Activated B cell treated with CpG ODN at 0.5 μM for 24 hours (primary cell): ENCODE data around the gene HSDL2. TPM values are rescaled to one million over a fixed set of nuclear protein-coding genes. Genes with fewer than 3 reads are reported as not detected.
"Not testable (repeated sequence)": the region's sequence is repeated elsewhere in the genome, so short reads cannot be mapped to it uniquely, and the experiment has no call there.

Experiments
- ATAC-seq: fragments of 200-7000 bp; cut with Tn5 transposase; one replicate; pipeline ENCODE4 v1.10.0; 2021; ENCODE audit warnings: low read depth, mild to moderate bottlenecking, moderate library complexity
- CTCF ChIA-PET: fragments of 350-600 bp; sonication (Branson Sonifier 250); formaldehyde crosslinking; loops from one replicate; lab custom pipeline; 2021; ENCODE audit warnings: antibody characterized with exemption; lab: Charles Lee
- POLR2A ChIA-PET: fragments of 350-600 bp; sonication (Branson Sonifier 250); formaldehyde crosslinking; loops from one replicate; lab custom pipeline; 2021; ENCODE audit warnings: antibody characterized with exemption; lab: Charles Lee
- DNase-seq: peaks from one replicate; pipeline ENCODE4 v3.0.0; 2022
- H3K27ac Mint-ChIP-seq: one replicate; pipeline ENCODE4 v1.8.0; 2020; ENCODE audit warnings: mixed read lengths
- H3K27me3 Mint-ChIP-seq: one replicate; pipeline ENCODE4 v1.8.0; 2021; ENCODE audit warnings: mixed read lengths
- H3K36me3 Mint-ChIP-seq: one replicate; pipeline ENCODE4 v1.8.0; 2021; ENCODE audit warnings: low read depth, mixed read lengths
- H3K4me1 Mint-ChIP-seq: one replicate; pipeline ENCODE4 v1.8.0; 2021; ENCODE audit warnings: mixed read lengths
- H3K4me3 Mint-ChIP-seq: one replicate; pipeline ENCODE4 v1.8.0; 2020; ENCODE audit warnings: mild to moderate bottlenecking, mixed read lengths
- H3K9me3 Mint-ChIP-seq: one replicate; pipeline ENCODE4 v1.8.0; 2020; ENCODE audit warnings: mixed read lengths
- intact Hi-C: fragments of 100-400 bp; cut with micrococcal nuclease; formaldehyde crosslinking; loops from one replicate; pipeline ENCODE4 v1.15.1; 2024
- total RNA-seq: library from RNA; stranded (reverse); gene quantifications from 2 replicates; pipeline ENCODE4 v1.2.3, GENCODE V29; 2022
- TF ChIP-seq, protein P1 (sequence below): fragments of 200-600 bp; IDR thresholded peaks from one replicate; pipeline ENCODE4 v1.8.0; 2022; ENCODE audit warnings: antibody characterized with exemption, mild to moderate bottlenecking

Gene HSDL2
- total RNA-seq, 1 donor from 2014 or later = 11.3 TPM

DNA sequence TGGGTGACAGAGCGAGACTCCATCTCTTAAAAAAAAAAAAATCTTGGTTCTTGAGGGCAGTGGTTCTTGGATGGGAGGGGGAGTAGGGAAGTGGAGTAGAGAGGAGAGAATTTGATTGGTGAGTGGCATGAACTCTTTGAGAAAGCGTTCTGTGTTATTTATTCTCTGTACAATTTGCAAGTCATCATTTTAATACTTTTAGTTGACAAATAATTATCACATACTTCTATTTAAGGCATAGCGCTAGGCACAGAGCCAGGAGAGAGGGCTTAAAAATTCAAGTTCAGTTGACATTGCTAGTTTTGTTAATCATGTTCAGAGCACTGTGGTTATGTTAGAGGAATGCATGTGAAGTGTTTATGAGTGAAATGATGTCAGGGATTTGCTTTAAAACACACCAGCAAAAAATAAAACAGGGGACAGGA lies 24.6 kb downstream of the HSDL2 start:
- POLR2A ChIA-PET = no interaction called here
- no peaks in the 10 kb centered on the region for H3K27me3 Mint-ChIP-seq
- no peak overlapping the region for H3K27ac Mint-ChIP-seq
- no peak overlapping the region for H3K4me3 Mint-ChIP-seq
- CTCF ChIA-PET = no interaction called here
- TF ChIP-seq, protein P1, sequence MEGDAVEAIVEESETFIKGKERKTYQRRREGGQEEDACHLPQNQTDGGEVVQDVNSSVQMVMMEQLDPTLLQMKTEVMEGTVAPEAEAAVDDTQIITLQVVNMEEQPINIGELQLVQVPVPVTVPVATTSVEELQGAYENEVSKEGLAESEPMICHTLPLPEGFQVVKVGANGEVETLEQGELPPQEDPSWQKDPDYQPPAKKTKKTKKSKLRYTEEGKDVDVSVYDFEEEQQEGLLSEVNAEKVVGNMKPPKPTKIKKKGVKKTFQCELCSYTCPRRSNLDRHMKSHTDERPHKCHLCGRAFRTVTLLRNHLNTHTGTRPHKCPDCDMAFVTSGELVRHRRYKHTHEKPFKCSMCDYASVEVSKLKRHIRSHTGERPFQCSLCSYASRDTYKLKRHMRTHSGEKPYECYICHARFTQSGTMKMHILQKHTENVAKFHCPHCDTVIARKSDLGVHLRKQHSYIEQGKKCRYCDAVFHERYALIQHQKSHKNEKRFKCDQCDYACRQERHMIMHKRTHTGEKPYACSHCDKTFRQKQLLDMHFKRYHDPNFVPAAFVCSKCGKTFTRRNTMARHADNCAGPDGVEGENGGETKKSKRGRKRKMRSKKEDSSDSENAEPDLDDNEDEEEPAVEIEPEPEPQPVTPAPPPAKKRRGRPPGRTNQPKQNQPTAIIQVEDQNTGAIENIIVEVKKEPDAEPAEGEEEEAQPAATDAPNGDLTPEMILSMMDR = no peak
- DNase-seq = no peak
- no peaks in the 10 kb centered on the region for H3K9me3 Mint-ChIP-seq
- intact Hi-C loops = no loop called here
- no peak for ATAC-seq
- peaks cover 34% of the 10 kb centered on the region for H3K36me3 Mint-ChIP-seq
- no peaks in the 10 kb centered on the region for H3K4me1 Mint-ChIP-seq

DNA sequence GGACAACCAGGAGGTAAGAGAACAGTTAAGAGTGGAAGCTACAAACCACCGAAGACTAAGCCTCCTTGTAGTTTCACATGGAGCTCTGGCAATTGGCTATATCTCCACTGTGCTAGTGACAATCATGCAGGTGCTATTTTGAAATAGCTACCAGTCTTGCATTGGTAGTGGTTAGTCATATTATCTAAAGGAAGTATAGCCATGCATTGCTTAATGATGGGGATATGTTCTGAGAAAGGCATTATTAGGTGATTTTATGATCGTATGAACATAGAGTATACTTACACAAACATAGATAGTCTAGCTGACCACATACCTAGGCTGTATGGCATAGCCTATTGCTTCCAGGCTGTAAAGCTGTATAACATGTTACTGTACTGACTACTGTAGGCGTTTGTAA lies 28.4 kb downstream of the HSDL2 start:
- no peaks in the 10 kb centered on the region for H3K9me3 Mint-ChIP-seq
- H3K4me3 Mint-ChIP-seq = no peak overlapping the region
- ATAC-seq = no peak
- POLR2A ChIA-PET = interaction anchor here (0.6 kb wide), 1 partner anchor 9 kb away, joined by 7 read pairs; no protein-coding TSS in a partner anchor
- H3K36me3 Mint-ChIP-seq = peaks cover 46% of the 10 kb centered on the region
- intact Hi-C loops = no loop called here
- no peak for DNase-seq
- no peaks in the 10 kb centered on the region for H3K4me1 Mint-ChIP-seq
- H3K27me3 Mint-ChIP-seq = no peaks in the 10 kb centered on the region
- TF ChIP-seq, protein P1 = no peak
- no peak overlapping the region for H3K27ac Mint-ChIP-seq
- CTCF ChIA-PET = no interaction called here

DNA sequence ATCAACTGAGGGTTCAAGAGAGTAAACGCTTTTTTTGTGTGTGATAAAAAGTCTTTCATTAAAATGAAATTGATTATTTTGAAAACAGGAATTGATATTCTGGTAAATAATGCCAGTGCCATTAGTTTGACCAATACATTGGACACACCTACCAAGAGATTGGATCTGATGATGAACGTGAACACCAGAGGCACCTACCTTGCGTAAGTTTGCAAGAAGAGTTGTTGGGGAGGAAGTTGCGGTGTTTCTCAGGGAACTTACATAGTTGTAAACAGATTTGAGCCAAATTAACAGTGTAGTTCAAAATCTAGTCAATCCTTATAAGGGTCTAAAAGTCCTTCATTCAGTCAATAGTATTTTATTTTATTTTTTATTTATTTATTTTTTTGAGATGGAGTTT lies 28.9 kb downstream of the HSDL2 start:
- no peak overlapping the region for H3K4me3 Mint-ChIP-seq
- peaks cover 46% of the 10 kb centered on the region for H3K36me3 Mint-ChIP-seq

DNA sequence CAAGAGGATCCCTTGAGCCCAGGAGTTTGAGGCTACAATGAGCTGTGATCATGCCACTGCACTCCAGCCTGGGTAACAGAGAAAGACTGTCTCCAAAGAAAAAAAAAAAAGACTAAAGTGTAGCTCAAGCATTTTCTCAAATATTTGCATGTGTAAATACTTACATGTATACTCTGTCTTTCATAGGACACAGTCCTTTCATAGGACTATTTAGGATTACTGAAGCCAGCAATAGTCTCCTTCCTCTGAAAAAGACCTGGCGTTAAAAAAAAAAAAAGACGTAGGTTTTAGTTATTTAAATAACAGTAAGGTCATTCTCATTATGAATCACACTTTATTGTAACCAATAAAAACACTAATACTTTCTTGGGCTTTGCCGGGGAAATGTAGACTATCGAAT lies 29.9 kb downstream of the HSDL2 start:
- POLR2A ChIA-PET = no interaction called here
- CTCF ChIA-PET = no interaction called here
- intact Hi-C loops = no loop called here
- Mint-ChIP-seq H3K36me3 (peaks cover 44% of the 10 kb centered on the region), H3K4me1 (no peaks in the 10 kb centered on the region), H3K9me3 (no peaks in the 10 kb centered on the region), H3K27me3 (no peaks in the 10 kb centered on the region), H3K27ac (no peak overlapping the region), H3K4me3 (no peak overlapping the region)
- ATAC-seq = no peak
- TF ChIP-seq, protein P1 = no peak
- no peak for DNase-seq

More for the DNA sequence above, 28.9 kb downstream of the HSDL2 start:
- TF ChIP-seq, protein P1 = no peak
- Mint-ChIP-seq H3K27ac (no peak overlapping the region), H3K9me3 (no peaks in the 10 kb centered on the region), H3K4me1 (no peaks in the 10 kb centered on the region), H3K27me3 (no peaks in the 10 kb centered on the region)
- ChIA-PET CTCF (no interaction called here), POLR2A (interaction anchor here (0.5 kb wide), 1 partner anchor 382 kb away, joined by 3 read pairs; no protein-coding TSS in a partner anchor)
- ATAC-seq (no peak), DNase-seq (no peak)
- intact Hi-C loops = no loop called here

DNA sequence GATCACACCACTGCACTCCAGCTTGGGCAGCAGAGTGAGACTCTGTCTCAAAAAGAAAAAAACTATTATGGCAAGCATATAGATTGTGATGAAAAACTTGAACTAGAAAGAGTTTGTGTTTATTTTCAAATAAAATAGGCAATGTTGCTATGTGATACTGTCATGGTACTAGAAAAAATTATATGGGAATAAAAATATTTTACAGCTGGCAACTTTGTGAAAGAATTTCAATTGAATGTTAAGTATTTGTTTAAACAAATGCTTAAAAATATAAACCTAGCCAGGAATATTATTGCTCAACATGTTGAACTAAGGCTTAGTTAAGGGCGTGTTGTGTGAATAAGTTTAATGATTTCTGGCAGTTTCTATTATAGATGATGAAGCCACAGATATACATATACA lies 31.7 kb downstream of the HSDL2 start:
- intact Hi-C loops = no loop called here
- POLR2A ChIA-PET = no interaction called here

DNA sequence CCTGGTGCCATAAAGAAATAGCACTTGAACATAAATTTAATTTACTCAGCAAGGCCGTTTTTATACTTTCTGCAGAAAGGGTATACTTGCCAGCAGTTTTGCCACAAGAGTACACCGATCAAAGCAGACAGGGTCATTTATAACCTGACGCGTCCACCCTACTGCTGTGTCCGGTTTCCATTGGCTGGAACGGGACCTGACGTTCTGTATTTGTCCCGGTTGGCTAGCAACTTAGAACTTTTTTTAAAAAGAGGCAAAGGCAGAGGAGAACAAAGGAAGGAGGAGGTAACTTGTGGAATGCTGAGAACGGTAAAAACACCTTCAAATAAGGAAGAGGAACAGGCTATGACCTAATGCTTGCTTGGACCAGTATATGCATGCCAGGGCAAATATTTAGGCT lies 33.8 kb downstream of the HSDL2 start:
- POLR2A ChIA-PET, H3K9me3 Mint-ChIP-seq, DNase-seq, intact Hi-C loops, H3K4me3 Mint-ChIP-seq, H3K27me3 Mint-ChIP-seq, H3K27ac Mint-ChIP-seq, ATAC-seq, H3K4me1 Mint-ChIP-seq, CTCF ChIA-PET: not testable (repeated sequence)
- H3K36me3 Mint-ChIP-seq = peaks cover 21% of the 10 kb centered on the region

More for the DNA sequence above, 31.7 kb downstream of the HSDL2 start:
- H3K4me1 Mint-ChIP-seq = no peaks in the 10 kb centered on the region
- H3K4me3 Mint-ChIP-seq = no peak overlapping the region
- CTCF ChIA-PET = no interaction called here
- TF ChIP-seq, protein P1 = no peak
- DNase-seq (no peak), ATAC-seq (no peak)
- H3K27me3 Mint-ChIP-seq = no peaks in the 10 kb centered on the region
- H3K27ac Mint-ChIP-seq = no peak overlapping the region
- H3K36me3 Mint-ChIP-seq = peaks cover 38% of the 10 kb centered on the region
- H3K9me3 Mint-ChIP-seq = no peaks in the 10 kb centered on the region
